GM12875 (cell line): ENCODE measurements around the gene HOTAIR.

Experiments
- H3K4me3 ChIP-seq: one replicate; pipeline ENCODE4 v1.5.1; 2011; ENCODE audit warnings: low read depth, low read length, control low read depth
- CTCF ChIP-seq: IDR thresholded peaks from 2 replicates; pipeline ENCODE4 v1.5.1; 2011; ENCODE audit warnings: low read depth, mild to moderate bottlenecking, control low read depth, inconsistent platforms, low read length, moderate library complexity, borderline replicate concordance; ENCODE audit not compliant: insufficient read depth

HOTAIR gene

DNA sequence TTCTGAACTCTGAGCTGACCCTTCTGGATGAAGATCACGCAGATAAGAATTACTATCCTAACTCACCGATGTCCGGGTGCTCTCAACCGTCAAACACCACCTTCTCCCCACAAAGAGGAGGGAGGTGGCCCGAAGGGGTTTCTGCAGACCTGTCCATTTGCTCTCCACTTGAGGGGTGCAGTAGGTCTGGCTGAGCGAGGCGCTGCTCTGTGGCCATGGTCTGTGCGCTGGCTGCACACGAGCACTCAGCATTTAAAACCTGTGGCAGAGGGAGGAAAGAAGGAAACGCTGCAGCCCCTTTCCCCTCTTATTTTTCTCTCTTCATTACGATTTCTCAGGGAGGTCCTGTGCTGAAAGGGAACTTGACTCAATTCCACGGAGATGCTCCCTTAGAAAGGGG lies 37.7 kb downstream of the HOTAIR start:
- no peak overlapping the region for H3K4me3 ChIP-seq
- no peak for TF ChIP-seq CTCF

DNA sequence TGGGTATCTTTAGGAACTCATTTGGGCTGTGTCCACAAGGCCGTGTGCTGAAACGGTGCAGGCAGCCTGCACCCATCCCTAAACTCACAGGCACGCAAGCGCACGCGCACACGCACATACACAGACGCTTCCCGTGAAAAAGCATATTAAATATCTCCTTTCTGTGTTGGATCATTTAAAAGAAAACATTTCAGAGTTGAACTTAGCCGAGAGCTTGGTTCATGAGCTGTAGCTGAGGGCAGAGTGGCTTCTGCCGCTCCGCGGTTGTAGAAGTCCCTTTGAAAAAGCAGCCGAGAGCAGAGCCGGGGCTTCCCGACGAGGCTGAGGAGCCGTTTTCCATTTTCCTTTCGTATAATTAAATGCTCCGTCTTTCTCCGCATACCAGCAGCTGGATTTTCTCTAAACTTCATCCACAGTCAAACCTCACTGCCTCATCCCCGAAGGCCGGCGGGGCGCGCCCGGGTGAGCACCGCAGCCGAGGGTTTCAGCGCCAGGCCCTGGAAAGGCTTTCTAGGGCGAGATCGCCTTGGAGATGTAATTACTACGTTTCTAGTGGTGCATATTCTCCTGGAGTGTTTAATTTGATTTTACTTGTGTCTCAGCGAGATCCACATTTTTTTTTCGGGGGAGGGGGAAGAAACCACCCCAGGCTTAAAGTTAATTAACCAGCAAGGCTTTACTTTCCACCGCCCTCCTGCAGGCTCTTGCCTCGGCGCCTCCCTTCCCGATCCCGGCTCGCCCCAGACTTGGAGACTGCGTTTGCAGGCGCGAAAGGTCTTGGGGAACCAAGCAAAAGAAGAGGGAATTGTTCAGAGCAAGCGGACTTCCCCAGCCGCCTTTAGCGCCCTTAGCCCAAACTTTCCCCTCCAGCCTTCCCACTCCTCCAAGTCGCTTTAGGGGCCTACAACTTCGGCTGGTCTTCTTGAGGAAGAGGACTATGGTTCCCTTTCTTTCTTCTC lies 39.1 kb downstream of the HOTAIR start:
- no peak for TF ChIP-seq CTCF
- H3K4me3 ChIP-seq, result no peak overlapping the region

- no peak overlapping the region for H3K4me3 ChIP-seq
- TF ChIP-seq CTCF, result no peak
Measured at GRCh38 chr12:53932915-53933314, 41.8 kb downstream of the HOTAIR start.

DNA sequence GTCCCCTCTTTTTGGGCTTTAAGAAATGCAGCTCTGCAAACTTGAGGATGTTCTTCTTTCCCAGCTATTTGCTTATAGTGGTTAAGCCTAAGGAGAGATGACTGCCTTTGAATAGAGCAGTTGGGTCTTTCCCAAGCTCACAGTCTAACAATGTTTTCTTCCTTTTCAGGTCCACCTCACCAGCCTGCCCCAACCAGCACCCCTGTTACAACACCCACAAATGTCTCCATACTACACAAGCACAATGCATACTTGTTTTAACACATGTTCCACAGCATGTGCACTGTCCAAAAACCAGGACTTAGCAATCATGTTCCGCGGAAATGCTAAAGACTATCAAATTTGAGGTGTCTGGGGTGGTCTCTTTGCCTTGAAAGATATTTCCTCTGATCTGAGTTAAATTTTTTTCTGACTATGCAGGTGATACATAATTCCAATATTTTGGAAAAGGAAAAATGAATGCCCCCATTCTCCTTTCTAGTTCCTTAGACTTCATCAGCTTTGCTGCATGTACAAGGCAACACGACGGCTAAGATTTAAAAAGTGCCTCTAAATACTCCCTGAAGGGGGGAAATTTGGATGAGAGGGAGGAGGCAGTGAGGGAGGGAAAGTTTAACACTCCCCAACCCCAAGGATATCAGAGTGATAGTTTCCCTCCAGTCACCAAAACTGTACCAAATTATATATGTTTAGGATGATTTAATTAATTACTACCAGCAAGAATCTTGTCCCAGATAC lies 42.7 kb downstream of the HOTAIR start:
- H3K4me3 ChIP-seq, result no peak overlapping the region

DNA sequence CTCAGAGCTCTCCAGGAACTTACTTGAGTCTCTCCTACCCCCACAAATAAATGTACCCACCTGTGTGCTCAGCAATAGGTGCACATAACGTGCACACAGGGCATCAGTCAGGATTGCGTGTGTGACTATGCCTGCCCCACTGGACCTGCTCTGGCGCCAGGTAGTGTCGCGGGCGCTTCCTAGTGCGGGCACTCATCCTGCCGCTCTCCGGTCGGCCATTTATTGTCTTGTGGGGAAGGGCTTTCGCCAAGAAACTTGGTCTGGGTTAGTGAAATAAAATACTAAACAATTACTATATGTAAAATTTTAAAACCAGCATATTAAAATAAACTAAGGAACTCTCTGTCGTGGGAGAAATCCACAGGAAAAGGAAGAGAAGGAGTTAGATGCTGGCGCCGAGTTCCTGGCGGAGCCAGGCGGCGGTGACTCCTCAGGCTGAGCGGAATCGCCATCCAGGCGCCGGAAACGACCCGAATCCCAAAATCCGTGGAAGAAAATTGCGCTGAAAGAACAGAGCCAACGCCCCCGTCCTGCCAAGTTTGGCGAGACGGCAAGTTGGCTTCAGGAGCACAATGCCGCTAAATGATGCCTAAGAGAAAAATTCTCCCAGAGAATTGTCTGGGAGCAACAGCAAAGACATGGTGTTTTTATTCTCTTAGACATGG lies 44.0 kb downstream of the HOTAIR start:
- H3K4me3 ChIP-seq, result no peak overlapping the region
- no peak for TF ChIP-seq CTCF

More for the DNA sequence above, 42.7 kb downstream of the HOTAIR start:
- TF ChIP-seq CTCF, result no peak

GRCh38 chr12:53929527-53929926 lies 45.2 kb downstream of the HOTAIR start:
- no peak overlapping the region for H3K4me3 ChIP-seq
- no peak for TF ChIP-seq CTCF
